ENCODE data around the gene OAF.
"Not testable (repeated sequence)": the region's sequence is repeated elsewhere in the genome, so short reads cannot be mapped to it uniquely, and the experiment has no call there.

OAF gene

GRCh38 chr11:120273956-120274355, 63.1 kb downstream of the OAF start:
- not testable (repeated sequence) for FAIRE-seq

- FAIRE-seq, result no peak
These were observed 68.7 kb downstream of the OAF start for GRCh38 chr11:120279502-120279901.
